GM12878 (cell line): ENCODE results near the gene AZU1. TPM values are rescaled to one million over a fixed set of nuclear protein-coding genes. Genes with fewer than 3 reads are reported as not detected.

ENCODE experiments used
- BACH1 ChIP-seq: fragments of 450-650 bp; IDR thresholded peaks from 2 replicates; pipeline ENCODE4 v1.6.1; 2017; ENCODE audit warnings: mild to moderate bottlenecking, borderline replicate concordance
- BCLAF1 ChIP-seq: fragments of 450-650 bp; IDR thresholded peaks from 2 replicates; pipeline ENCODE4 v1.6.1; 2017; ENCODE audit warnings: antibody characterized with exemption, mild to moderate bottlenecking, moderate library complexity
- CHD1 ChIP-seq: IDR thresholded peaks from 2 replicates; pipeline ENCODE4 v1.6.1; 2012; ENCODE audit warnings: low read depth, low read length, improper control_type of control experiment
- CHD2 ChIP-seq: IDR thresholded peaks from 2 replicates; pipeline ENCODE4 v1.6.1; 2011; ENCODE audit warnings: low read depth, low read length, improper control_type of control experiment, borderline replicate concordance
- HCFC1 ChIP-seq: fragments of 150-350 bp; IDR thresholded peaks from 2 replicates; pipeline ENCODE4 v1.6.1; 2014; ENCODE audit warnings: low read length
- HDAC6 ChIP-seq: fragments of 200-600 bp; sonication (generic); IDR thresholded peaks from one replicate; pipeline ENCODE4 v1.8.0; 2017; ENCODE audit warnings: antibody characterized with exemption; ENCODE audit not compliant: unreplicated experiment
- IKZF1 ChIP-seq: fragments of 450-650 bp; conservative IDR thresholded peaks from 2 replicates; pipeline ENCODE4 v1.6.1; 2017; ENCODE audit warnings: antibody characterized with exemption, mild to moderate bottlenecking
- MYC ChIP-seq: IDR thresholded peaks from 2 replicates; pipeline ENCODE4 v1.6.1; 2011; ENCODE audit warnings: mild to moderate bottlenecking, low read length, moderate library complexity, inconsistent platforms; ENCODE audit not compliant: insufficient read depth, insufficient replicate concordance, insufficient read length, severe bottlenecking
- NKRF ChIP-seq: fragments of 450-650 bp; conservative IDR thresholded peaks from 2 replicates; pipeline ENCODE4 v1.6.1; 2017; ENCODE audit warnings: mild to moderate bottlenecking, moderate library complexity
- RB1 ChIP-seq: fragments of 450-650 bp; formaldehyde crosslinking; IDR thresholded peaks from 2 replicates; pipeline ENCODE4 v1.6.1; 2017; ENCODE audit warnings: mild to moderate bottlenecking, borderline replicate concordance
- SMARCA5 ChIP-seq: fragments of 450-650 bp; IDR thresholded peaks from 2 replicates; pipeline ENCODE4 v1.6.1; 2017; ENCODE audit warnings: mild to moderate bottlenecking
- SPI1 ChIP-seq: IDR thresholded peaks from 2 replicates; pipeline ENCODE4 v1.6.1; 2011; ENCODE audit warnings: low read depth, mild to moderate bottlenecking, low read length, moderate library complexity, borderline replicate concordance; ENCODE audit not compliant: insufficient read depth
- SRF ChIP-seq, 2 experiments: IDR thresholded peaks; 2 replicates each; pipeline ENCODE4 v1.6.1; 2011; ENCODE audit warnings: low read depth in 2 of 2, low read length in 2 of 2, mild to moderate bottlenecking in 1 of 2, moderate library complexity in 1 of 2
- SUPT20H ChIP-seq: IDR thresholded peaks from 2 replicates; pipeline ENCODE4 v1.6.1; 2011; ENCODE audit warnings: low read depth, mild to moderate bottlenecking, low read length, moderate library complexity, borderline replicate concordance; ENCODE audit not compliant: control insufficient read depth
- TCF3 ChIP-seq: IDR thresholded peaks from 2 replicates; pipeline ENCODE4 v1.6.1; 2012; ENCODE audit warnings: low read depth, mild to moderate bottlenecking, low read length, borderline replicate concordance; ENCODE audit not compliant: insufficient read depth
- YY1 ChIP-seq: IDR thresholded peaks from 2 replicates; pipeline ENCODE4 v1.6.1; 2011; ENCODE audit warnings: low read depth, mild to moderate bottlenecking, low read length
- ZSCAN29 ChIP-seq: fragments of 450-650 bp; IDR thresholded peaks from 2 replicates; pipeline ENCODE4 v1.6.1; 2017; ENCODE audit warnings: mild to moderate bottlenecking, moderate library complexity
- polyA plus RNA-seq, 11 experiments: library from polyadenylated mRNA; depleted of rRNA in 4 of 11; unstranded in 6 of 11; stranded (reverse) in 5 of 11; fragments of >200 nt; fragmentation: Nextera tagmentation in 4 of 11; fragmentation: Illumina TruSeq in 1 of 11; extraction: Ambion mirVana in 4 of 11; extraction: Trizol in 1 of 11; gene quantifications; 1 replicate in 1 of 11; 2 replicates in 10 of 11; pipeline versions ENCODE4 v1.2.1 to v1.2.3, GENCODE V29; 2011 to 2016; ENCODE audit warnings: inconsistent platforms in 2 of 11, missing spikeins in 2 of 11, low read depth in 1 of 11
- total RNA-seq, 4 experiments: library from RNA; depleted of rRNA in 3 of 4; stranded (reverse); fragments of >200 nt in 3 of 4; fragmentation: Illumina TruSeq in 1 of 4; extraction: Trizol in 1 of 4; gene quantifications; 2 replicates each; pipeline versions ENCODE4 v1.2.1 to v1.2.3, GENCODE V29; 2013 to 2021
- TF ChIP-seq, protein P1 (sequence below): IDR thresholded peaks from 2 replicates; pipeline ENCODE4 v1.6.1; 2012; ENCODE audit warnings: low read depth, low read length, improper control_type of control experiment
- TF ChIP-seq, protein P2 (sequence below): fragments of 450-650 bp; IDR thresholded peaks from 2 replicates; pipeline ENCODE4 v1.6.1; 2016; ENCODE audit warnings: mild to moderate bottlenecking

AZU1 gene
- total and polyA plus RNA-seq, 10 of the 15 experiments (the other 5 are each of a cell fraction or from before 2014, with no cell fraction given) = not detected

DNA sequence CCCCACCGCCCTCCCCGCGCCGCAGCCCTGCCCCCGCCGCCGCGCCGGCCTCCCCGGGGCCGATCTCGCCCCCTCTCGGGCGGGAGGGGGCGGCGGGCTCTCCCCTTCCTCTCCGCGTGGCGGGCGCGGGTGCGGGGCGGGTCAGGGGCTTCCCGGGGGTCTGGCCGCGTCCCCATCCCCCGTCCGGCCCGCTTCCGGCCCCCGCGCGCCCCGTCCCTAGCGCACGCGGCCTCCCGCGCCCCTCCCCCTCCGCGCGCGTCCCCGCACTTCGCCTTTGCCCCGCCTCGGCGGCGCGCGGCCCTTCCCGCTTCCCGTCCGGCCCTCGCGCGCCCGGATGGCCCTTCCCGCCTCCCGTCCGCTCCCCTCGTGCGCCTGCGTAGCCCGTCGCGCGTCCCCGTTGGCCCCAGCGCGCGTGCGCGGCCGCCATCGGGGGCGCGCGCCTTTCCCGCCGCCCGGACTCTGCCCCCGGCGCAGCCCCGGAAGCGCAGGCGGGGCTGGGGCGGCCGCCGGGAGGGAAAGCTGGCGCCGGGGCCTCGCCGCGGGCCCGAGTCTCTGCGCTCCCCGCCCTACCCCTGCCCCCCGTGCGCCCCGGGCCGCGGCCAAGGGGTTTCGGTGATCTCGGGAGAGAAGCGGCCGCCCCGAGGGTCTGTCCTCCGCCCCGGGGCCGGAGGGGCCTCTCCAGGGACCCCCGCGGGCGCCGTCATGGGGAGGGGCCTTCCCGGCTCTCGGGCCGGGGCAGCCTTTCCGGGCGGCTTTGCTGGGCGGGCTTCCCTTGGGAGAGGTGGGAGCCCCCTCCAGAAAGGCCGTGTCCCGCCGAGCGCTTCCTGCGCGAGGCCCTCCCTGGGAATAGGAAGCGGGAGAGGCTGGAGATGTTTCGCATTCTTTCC, 29.9 kb upstream of the AZU1 start (continued):
- TF ChIP-seq, protein P1, sequence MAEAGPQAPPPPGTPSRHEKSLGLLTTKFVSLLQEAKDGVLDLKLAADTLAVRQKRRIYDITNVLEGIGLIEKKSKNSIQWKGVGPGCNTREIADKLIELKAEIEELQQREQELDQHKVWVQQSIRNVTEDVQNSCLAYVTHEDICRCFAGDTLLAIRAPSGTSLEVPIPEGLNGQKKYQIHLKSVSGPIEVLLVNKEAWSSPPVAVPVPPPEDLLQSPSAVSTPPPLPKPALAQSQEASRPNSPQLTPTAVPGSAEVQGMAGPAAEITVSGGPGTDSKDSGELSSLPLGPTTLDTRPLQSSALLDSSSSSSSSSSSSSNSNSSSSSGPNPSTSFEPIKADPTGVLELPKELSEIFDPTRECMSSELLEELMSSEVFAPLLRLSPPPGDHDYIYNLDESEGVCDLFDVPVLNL = peak; percentile 72
- TF ChIP-seq YY1 = peak; percentile 78; the same call in 1 of the 2 replicates
- TF ChIP-seq SRF (IDR thresholded peaks at IDR 0.05; ENCODE audit: low read depth in 2 of 2, low read length in 2 of 2) = no peak
- TF ChIP-seq CHD2 = peak; percentile 10; the same call in 1 of the 2 replicates
- TF ChIP-seq ZSCAN29 = 0 out of 2 replicates have a peak, but pooled peaks have one; percentile 17
- 0 out of 2 replicates have a peak, but pooled peaks have one; percentile 21 for TF ChIP-seq SPI1
- peak; percentile 72 for TF ChIP-seq NKRF
- TF ChIP-seq, protein P2, sequence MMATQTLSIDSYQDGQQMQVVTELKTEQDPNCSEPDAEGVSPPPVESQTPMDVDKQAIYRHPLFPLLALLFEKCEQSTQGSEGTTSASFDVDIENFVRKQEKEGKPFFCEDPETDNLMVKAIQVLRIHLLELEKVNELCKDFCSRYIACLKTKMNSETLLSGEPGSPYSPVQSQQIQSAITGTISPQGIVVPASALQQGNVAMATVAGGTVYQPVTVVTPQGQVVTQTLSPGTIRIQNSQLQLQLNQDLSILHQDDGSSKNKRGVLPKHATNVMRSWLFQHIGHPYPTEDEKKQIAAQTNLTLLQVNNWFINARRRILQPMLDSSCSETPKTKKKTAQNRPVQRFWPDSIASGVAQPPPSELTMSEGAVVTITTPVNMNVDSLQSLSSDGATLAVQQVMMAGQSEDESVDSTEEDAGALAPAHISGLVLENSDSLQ = no peak
- peak; percentile 87 for TF ChIP-seq HDAC6
- TF ChIP-seq TCF3 = no peak
- peak; percentile 54 for TF ChIP-seq BACH1
- TF ChIP-seq SUPT20H = no peak
- peak; percentile 69 for TF ChIP-seq HCFC1
- TF ChIP-seq MYC = peak; percentile 76
- peak; percentile 99 for TF ChIP-seq IKZF1
- TF ChIP-seq RB1 = peak; percentile 97; the same call in 1 of the 2 replicates
- no peak for TF ChIP-seq CHD1
- no peak for TF ChIP-seq BCLAF1
- TF ChIP-seq SMARCA5 = 0 out of 2 replicates have a peak, but pooled peaks have one; percentile 47
